ENCODE data around the gene LCMT1. TPM values are rescaled to one million over a fixed set of nuclear protein-coding genes. Genes with fewer than 3 reads are reported as not detected.
"Not testable (repeated sequence)": the region's sequence is repeated elsewhere in the genome, so short reads cannot be mapped to it uniquely, and the experiment has no call there.

The LCMT1 gene
- total RNA-seq, 2 donors from 2014 or later: 33.9 to 43.0 TPM

- no peaks in the 10 kb centered on the region for H3K27me3 Mint-ChIP-seq
- no peak for ATAC-seq (replicated peaks)
- H3K27ac Mint-ChIP-seq: peak overlapping the region; percentile 37
- H3K4me3 Mint-ChIP-seq: no peak overlapping the region
- no peaks in the 10 kb centered on the region for H3K9me3 Mint-ChIP-seq
- peaks cover 56% of the 10 kb centered on the region for H3K36me3 Mint-ChIP-seq (ENCODE audit: low read depth)
- no peaks in the 10 kb centered on the region for H3K4me1 Mint-ChIP-seq
These were observed 66.5 kb downstream of the LCMT1 start for GRCh38 chr16:25177831-25178688.

GRCh38 chr16:25181236-25181635 is 69.7 kb downstream of the LCMT1 start:
- H3K27me3 Mint-ChIP-seq, H3K4me1 Mint-ChIP-seq, H3K27ac Mint-ChIP-seq, H3K9me3 Mint-ChIP-seq: not testable (repeated sequence)
- H3K36me3 Mint-ChIP-seq (ENCODE audit: low read depth): peaks cover 27% of the 10 kb centered on the region
- peak; percentile 69 for ATAC-seq (replicated peaks)
- peak overlapping the region; percentile 27 for H3K4me3 Mint-ChIP-seq

DNA sequence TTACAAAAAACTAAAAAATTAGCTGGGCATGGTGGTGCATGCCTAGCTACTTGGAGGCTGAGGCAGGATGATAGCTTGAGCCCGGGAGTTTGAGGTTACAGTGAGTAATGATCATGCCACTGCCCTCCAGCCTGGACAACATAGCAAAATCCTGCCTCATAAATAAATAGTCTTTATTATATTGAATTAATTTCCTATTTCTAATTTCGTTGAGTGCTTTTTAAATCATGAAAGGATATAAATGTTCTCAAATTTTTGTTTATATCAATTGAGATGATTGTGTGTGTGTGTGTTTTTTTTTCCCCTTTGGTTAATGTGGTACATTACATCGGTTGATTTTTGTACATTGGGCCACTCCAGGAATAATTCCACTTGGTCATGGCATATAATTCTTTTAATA is 73.2 kb downstream of the LCMT1 start:
- no peaks in the 10 kb centered on the region for H3K27me3 Mint-ChIP-seq
- H3K27ac Mint-ChIP-seq: no peak overlapping the region
- peaks cover 5% of the 10 kb centered on the region for H3K36me3 Mint-ChIP-seq (ENCODE audit: low read depth)
- no peak for ATAC-seq (replicated peaks)
- no peaks in the 10 kb centered on the region for H3K9me3 Mint-ChIP-seq
- no peaks in the 10 kb centered on the region for H3K4me1 Mint-ChIP-seq
- H3K4me3 Mint-ChIP-seq: no peak overlapping the region

DNA sequence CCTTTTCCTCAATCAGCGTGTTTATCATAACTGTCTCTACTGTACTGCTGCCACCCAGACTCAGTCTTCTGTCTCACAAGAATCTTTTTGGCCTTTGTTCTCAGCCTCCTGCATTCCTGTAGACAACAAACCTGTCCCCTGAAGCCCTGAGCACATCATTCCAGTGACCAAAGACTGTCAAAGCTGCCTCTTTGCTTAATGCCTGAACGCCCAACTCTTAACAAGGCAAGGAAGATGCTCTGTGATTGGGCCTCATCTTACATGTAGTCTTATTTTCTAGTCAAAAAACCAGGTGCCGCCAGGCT is 75.9 kb downstream of the LCMT1 start:
- Mint-ChIP-seq H3K9me3 (no peaks in the 10 kb centered on the region), H3K27ac (no peak overlapping the region), H3K36me3 (ENCODE audit: low read depth) (no peaks in the 10 kb centered on the region), H3K4me3 (no peak overlapping the region), H3K27me3 (no peaks in the 10 kb centered on the region), H3K4me1 (no peaks in the 10 kb centered on the region)
- ATAC-seq (replicated peaks): no peak

- Mint-ChIP-seq H3K9me3 (no peaks in the 10 kb centered on the region), H3K27me3 (no peaks in the 10 kb centered on the region), H3K4me3 (no peak overlapping the region), H3K36me3 (ENCODE audit: low read depth) (no peaks in the 10 kb centered on the region), H3K27ac (no peak overlapping the region), H3K4me1 (no peaks in the 10 kb centered on the region)
- no peak for ATAC-seq (replicated peaks)
These were observed 77.8 kb downstream of the LCMT1 start for GRCh38 chr16:25189305-25189704.

GRCh38 chr16:25192096-25192495 is 80.6 kb downstream of the LCMT1 start:
- Mint-ChIP-seq H3K9me3 (no peaks in the 10 kb centered on the region), H3K4me3 (no peak overlapping the region), H3K4me1 (no peaks in the 10 kb centered on the region), H3K36me3 (ENCODE audit: low read depth) (no peaks in the 10 kb centered on the region), H3K27me3 (no peaks in the 10 kb centered on the region), H3K27ac (no peak overlapping the region)
- ATAC-seq (replicated peaks): no peak

DNA sequence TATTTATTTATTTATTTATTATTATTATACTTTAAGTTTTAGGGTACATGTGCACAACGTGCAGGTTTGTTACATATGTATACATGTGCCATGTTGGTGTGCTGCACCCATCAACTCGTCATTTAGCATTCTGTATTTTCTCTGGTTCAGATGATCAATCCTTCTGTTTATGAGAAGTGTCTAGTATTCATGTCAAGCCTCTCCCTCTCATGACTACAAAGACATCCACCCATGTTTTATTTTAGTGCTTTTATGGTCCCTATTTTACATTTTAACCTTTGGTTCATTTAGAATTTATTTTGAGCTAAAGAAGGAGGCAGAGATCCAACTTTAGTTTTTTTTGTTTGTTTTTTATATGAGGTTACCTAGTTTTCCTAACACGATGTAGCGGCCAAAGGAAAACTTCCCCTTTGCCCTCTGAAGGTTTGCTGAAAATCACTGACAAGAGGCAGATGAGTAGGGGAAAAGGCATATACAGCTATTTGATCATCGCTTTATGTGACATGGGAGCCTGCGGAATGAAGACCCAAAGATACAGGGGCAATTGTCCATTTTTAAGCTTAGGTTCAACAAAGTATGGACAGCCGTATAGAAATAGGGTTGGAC is 82.8 kb downstream of the LCMT1 start:
- Mint-ChIP-seq H3K36me3 (ENCODE audit: low read depth) (no peaks in the 10 kb centered on the region), H3K27ac (no peak overlapping the region), H3K9me3 (no peaks in the 10 kb centered on the region), H3K4me1 (no peaks in the 10 kb centered on the region), H3K27me3 (no peaks in the 10 kb centered on the region), H3K4me3 (no peak overlapping the region)
- no peak for ATAC-seq (replicated peaks)

DNA sequence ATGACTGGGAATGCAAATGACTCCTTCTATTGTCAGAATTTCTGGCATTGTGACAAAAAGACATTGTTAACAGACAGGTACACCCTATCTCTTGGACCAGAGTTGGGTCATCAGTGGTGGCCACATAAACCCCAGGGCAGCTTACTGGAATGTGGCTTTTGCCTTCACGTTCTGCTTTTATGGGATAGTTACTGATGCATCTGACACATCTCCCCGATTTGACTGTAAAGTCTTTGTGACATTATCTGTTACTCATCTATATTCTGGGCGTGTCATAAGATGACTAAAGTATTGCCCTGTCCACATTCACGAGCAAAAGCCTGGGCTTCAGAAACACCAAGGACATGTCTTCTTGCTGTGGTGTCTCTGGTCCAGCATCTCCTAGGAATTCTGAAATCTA is 86.5 kb downstream of the LCMT1 start:
- Mint-ChIP-seq H3K4me1 (no peaks in the 10 kb centered on the region), H3K27ac (no peak overlapping the region), H3K9me3 (no peaks in the 10 kb centered on the region), H3K4me3 (no peak overlapping the region), H3K36me3 (ENCODE audit: low read depth) (no peaks in the 10 kb centered on the region), H3K27me3 (no peaks in the 10 kb centered on the region)
- peak; percentile 23 for ATAC-seq (replicated peaks)

DNA sequence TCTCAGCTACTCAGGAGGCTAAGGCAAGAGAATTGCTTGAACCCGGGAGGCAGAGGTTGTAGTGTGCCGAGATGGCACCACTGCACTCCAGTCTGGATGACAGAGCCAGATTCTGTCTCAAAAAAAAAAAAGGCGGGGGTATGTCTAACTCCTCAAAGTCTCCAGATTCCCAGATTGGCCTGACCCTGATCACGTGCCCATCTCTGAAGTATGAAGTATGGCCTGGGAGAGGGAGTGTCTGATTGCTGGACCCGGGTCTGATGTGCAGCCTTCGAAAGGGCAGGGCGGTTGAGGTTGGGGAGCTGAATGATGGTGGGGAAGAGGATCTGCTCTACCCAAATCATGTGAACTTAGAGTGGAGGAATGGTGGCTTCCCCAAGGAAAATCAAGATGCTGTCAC is 87.9 kb downstream of the LCMT1 start:
- no peaks in the 10 kb centered on the region for H3K36me3 Mint-ChIP-seq (ENCODE audit: low read depth)
- no peak overlapping the region for H3K27ac Mint-ChIP-seq
- no peak overlapping the region for H3K4me3 Mint-ChIP-seq
- H3K27me3 Mint-ChIP-seq: no peaks in the 10 kb centered on the region
- H3K9me3 Mint-ChIP-seq: no peaks in the 10 kb centered on the region
- ATAC-seq (replicated peaks): no peak
- no peaks in the 10 kb centered on the region for H3K4me1 Mint-ChIP-seq

DNA sequence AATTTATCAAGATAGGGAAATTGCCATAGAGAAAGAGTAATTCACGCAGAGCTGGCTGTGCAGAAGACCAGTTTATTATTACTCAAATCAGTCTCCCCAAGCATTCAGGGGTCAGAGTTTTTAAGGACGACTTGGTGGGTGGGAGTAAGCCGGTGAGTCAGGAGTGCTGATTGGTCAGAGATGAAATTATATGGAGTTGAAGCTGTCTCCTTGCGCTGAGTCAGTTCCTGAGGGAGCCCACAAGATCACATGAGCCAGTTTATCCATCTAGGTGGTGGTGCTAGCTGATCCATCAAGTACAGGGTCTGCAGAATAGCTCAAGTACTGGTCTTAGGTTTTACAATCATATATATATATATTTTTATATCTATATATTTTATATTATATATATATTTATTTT is 99.2 kb downstream of the LCMT1 start:
- no peaks in the 10 kb centered on the region for H3K4me1 Mint-ChIP-seq
- no peaks in the 10 kb centered on the region for H3K36me3 Mint-ChIP-seq (ENCODE audit: low read depth)
- H3K27ac Mint-ChIP-seq: no peak overlapping the region
- ATAC-seq (replicated peaks): peak; percentile 73
- no peak overlapping the region for H3K4me3 Mint-ChIP-seq
- no peaks in the 10 kb centered on the region for H3K9me3 Mint-ChIP-seq
- H3K27me3 Mint-ChIP-seq: no peaks in the 10 kb centered on the region

DNA sequence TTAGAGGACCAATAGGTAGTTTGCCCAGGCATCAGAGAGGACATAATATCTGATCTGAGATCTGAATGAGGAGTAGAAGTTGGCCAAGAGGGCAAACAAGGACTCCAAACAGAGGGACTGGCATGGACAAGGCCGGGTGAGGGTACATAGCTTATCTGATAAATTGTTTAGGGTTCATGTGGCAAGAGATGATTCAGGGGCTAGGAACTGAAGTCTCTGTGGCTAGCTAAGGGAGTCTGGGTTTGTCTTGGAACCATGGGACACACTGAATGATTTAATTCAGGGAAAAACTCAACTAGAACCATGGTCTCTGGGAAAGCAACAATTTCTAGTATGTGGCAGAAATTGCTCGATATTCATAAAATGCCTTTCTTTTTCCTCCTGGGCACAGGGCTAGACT is 101.1 kb downstream of the LCMT1 start:
- Mint-ChIP-seq H3K4me1 (no peaks in the 10 kb centered on the region), H3K9me3 (no peaks in the 10 kb centered on the region), H3K4me3 (no peak overlapping the region), H3K27ac (no peak overlapping the region), H3K36me3 (ENCODE audit: low read depth) (no peaks in the 10 kb centered on the region), H3K27me3 (no peaks in the 10 kb centered on the region)
- no peak for ATAC-seq (replicated peaks)

DNA sequence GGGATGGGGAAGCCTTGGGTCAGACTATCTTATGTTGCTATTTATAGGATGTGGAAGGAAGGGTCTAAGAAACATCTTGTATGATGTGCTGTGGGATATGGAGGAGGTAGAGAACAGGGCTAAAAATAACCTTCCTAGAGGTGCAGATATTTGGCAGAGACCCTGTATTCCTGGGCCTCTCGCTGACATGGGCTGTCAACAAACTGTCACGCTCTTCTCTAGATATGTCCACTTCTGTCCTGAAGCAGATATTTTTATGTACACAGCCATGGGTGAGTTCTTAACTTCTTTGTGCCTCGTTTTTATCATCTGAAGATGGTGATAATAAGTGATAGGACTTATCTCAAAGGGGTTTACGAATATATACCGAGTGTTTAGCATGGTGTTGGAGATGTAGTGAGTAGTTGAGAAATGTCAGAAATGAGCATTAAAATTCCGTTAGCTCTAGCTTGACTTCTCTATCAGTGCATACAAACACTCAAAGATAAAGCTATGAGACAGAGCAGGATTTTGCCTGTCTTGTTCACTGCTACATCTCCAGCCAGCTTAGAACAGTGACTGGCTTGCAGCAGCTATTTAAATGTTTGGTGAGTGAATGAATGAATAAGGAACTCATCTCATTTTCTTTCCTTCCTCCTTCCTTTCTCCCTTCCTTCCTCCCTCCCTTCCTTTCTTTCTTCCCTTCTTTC is 102.3 kb downstream of the LCMT1 start:
- no peak overlapping the region for H3K27ac Mint-ChIP-seq
- no peak overlapping the region for H3K4me3 Mint-ChIP-seq
- no peak for ATAC-seq (replicated peaks)
- no peaks in the 10 kb centered on the region for H3K9me3 Mint-ChIP-seq
- no peaks in the 10 kb centered on the region for H3K4me1 Mint-ChIP-seq
- no peaks in the 10 kb centered on the region for H3K36me3 Mint-ChIP-seq (ENCODE audit: low read depth)
- H3K27me3 Mint-ChIP-seq: peaks cover 4% of the 10 kb centered on the region

GRCh38 chr16:25217112-25217511 is 105.6 kb downstream of the LCMT1 start:
- Mint-ChIP-seq H3K9me3 (no peaks in the 10 kb centered on the region), H3K27ac (no peak overlapping the region), H3K27me3 (peaks cover 4% of the 10 kb centered on the region), H3K4me1 (no peaks in the 10 kb centered on the region), H3K4me3 (no peak overlapping the region), H3K36me3 (ENCODE audit: low read depth) (no peaks in the 10 kb centered on the region)
- ATAC-seq (replicated peaks): no peak

DNA sequence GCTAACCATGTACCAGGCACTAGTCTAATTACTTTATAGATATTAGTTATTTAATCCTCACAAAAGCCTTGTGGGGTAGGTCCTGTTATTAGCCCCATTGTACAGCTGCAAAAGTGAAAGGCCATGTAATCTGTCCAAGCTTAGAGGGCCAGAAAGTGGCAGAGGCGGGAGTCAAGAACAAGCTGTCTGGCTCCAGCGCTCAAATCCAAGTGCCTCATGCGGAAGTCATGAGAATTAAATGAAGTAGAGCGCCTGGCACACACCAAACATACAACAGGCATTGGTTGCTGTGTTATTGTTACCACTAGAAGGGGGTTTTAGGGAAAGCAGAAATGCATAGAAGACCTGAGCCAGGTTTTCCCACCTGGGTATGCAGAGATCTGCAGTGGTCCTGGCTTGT is 106.4 kb downstream of the LCMT1 start:
- Mint-ChIP-seq H3K4me1 (no peaks in the 10 kb centered on the region), H3K36me3 (ENCODE audit: low read depth) (no peaks in the 10 kb centered on the region), H3K9me3 (no peaks in the 10 kb centered on the region), H3K27me3 (peaks cover 4% of the 10 kb centered on the region), H3K4me3 (no peak overlapping the region), H3K27ac (no peak overlapping the region)
- no peak for ATAC-seq (replicated peaks)

DNA sequence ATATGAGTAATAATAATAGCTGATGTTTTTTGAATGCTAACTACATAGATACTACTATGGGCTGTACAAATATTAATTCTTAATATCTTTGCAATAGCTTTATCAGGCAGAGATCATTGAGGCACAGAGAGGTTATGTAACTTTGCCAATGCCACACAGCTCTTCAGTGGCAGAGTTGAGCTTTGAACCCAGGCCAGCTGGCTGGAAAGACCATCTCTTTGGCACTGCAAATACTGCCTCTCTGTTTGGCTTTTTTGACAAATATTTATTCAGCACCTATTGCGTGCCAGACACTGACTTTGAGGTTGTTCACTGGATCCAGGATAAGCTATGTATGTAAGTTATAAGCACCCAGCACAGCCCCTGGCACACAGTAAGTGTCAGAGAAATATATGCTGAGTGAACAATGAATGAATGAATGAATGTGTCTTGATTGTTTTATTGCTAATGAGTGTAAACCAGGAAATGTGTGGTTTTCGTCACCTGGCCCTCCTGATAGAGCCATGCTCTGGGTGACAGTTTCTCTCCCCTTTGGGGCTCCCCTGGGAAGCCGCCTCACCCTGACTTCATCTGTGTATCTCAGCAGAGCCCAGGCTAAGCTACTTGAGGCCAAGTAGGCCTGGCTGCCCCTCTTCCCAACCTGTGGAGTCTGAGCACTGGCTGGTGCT is 107.7 kb downstream of the LCMT1 start:
- Mint-ChIP-seq H3K27me3 (peaks cover 4% of the 10 kb centered on the region), H3K4me3 (no peak overlapping the region), H3K4me1 (no peaks in the 10 kb centered on the region), H3K9me3 (no peaks in the 10 kb centered on the region), H3K27ac (no peak overlapping the region), H3K36me3 (ENCODE audit: low read depth) (no peaks in the 10 kb centered on the region)
- no peak for ATAC-seq (replicated peaks)

All from activated T-helper 17 cell treated with anti-CD3 and anti-CD28 coated beads, Interleukin-2, amount 50 U/mL, for 72 hours (primary cell).